Astrocyte of the spinal cord (primary cell): ENCODE data around the gene MBNL2.

Source experiments
- DNase-seq: peaks from one replicate; pipeline ENCODE4 v3.0.0; 2011; ENCODE audit warnings: low read depth, low spot score
- H3K4me3 ChIP-seq: 2 replicates; pipeline ENCODE4 v1.5.1; 2011; ENCODE audit warnings: low read depth, mild to moderate bottlenecking, low read length, moderate library complexity
- in situ Hi-C: cut with HindIII; loops from 2 replicates; pipeline ENCODE4 v1.10.0; 2017; ENCODE audit warnings: low sequenced_read_pairs
- TF ChIP-seq, protein P1 (sequence below): IDR thresholded peaks from 2 replicates; pipeline ENCODE4 v1.5.1; 2012; ENCODE audit warnings: low read depth, mild to moderate bottlenecking, low read length, inconsistent platforms

The MBNL2 gene

DNA sequence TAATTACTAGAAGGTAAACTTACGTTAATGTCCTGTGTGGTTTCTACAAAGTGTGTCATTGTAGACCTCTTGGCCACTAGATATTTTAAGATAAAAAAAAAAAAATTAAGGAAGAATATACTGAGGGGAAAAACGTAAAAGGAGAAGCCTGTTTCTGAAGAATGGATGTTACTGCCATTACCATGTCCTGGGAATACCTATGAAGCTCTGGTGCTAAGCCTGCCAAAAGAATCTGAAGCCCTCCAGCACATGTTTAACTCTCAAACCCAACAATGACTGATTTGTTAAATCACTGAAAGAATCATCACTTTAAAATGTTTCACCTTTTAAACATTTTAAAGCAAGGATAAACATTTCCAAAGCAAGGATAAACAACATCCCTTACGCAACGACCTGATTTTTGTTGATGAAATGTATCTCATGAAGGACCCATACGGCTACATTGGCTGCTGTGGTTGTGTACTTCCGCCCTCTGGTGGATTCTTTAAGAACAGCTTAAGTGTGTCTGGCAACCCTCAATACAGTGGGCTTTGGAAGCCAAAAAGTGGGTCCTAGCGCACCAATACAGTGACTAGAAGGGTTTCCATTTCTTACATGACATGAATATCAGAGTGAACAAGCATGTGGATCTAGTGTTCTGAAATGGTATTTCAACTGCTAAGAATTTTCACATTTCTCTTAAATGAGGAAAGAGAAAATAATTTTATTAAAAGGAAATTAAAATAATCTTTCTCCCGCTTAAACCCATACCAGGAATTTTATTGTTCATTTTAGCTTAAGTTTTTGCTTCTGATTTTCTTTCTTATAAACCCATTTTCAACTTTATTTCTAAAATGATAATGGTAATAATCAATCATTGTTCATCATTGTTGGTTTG is 137.3 kb downstream of the MBNL2 start:
- in situ Hi-C loops: no loop called here
- TF ChIP-seq, protein P1, sequence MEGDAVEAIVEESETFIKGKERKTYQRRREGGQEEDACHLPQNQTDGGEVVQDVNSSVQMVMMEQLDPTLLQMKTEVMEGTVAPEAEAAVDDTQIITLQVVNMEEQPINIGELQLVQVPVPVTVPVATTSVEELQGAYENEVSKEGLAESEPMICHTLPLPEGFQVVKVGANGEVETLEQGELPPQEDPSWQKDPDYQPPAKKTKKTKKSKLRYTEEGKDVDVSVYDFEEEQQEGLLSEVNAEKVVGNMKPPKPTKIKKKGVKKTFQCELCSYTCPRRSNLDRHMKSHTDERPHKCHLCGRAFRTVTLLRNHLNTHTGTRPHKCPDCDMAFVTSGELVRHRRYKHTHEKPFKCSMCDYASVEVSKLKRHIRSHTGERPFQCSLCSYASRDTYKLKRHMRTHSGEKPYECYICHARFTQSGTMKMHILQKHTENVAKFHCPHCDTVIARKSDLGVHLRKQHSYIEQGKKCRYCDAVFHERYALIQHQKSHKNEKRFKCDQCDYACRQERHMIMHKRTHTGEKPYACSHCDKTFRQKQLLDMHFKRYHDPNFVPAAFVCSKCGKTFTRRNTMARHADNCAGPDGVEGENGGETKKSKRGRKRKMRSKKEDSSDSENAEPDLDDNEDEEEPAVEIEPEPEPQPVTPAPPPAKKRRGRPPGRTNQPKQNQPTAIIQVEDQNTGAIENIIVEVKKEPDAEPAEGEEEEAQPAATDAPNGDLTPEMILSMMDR: peak; percentile 85
- DNase-seq: peak; percentile 76
- no peak overlapping the region for H3K4me3 ChIP-seq

DNA sequence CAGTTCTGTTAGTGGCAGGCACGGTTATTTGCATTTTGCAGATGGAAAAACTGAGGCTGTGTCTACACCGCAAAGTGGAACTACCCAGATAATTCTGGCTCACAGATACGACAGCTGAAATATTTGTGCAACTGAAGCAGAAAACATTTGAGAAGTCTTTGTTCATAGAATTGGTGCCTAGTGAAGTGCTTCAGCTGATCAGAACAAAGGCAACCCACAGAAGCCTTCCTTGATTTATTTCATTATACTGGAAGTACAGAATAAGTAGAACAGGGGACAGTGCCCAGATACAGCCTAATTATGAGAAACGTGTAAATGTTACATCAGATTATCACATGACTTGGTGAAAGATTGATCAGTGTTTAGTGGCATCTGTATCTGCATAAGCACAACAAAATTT is 138.5 kb downstream of the MBNL2 start:
- TF ChIP-seq, protein P1: no peak
- in situ Hi-C loops: no loop called here
- no peak for DNase-seq

DNA sequence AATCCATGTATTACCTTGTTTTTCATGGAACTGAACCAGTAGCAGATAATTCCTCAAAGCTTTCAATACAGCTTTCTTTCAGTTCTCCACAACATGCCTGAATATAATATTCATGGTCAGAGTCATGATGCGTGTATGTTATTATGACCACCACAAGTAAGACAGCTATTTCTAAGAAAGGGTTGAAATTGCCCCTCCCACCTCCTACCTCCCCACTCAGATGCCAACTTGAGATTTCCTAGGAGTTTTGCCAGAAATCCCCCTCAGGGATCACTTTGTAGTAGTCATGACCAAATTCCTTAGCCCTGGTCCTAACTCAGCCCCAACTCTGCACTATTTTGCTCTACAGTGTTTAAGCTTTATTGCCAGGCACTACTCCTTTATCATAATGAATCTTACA is 141.9 kb downstream of the MBNL2 start:
- in situ Hi-C loops: no loop called here
- TF ChIP-seq, protein P1: no peak
- H3K4me3 ChIP-seq: no peak overlapping the region
- DNase-seq: no peak

More for the DNA sequence above, 138.5 kb downstream of the MBNL2 start:
- H3K4me3 ChIP-seq: no peak overlapping the region

DNA sequence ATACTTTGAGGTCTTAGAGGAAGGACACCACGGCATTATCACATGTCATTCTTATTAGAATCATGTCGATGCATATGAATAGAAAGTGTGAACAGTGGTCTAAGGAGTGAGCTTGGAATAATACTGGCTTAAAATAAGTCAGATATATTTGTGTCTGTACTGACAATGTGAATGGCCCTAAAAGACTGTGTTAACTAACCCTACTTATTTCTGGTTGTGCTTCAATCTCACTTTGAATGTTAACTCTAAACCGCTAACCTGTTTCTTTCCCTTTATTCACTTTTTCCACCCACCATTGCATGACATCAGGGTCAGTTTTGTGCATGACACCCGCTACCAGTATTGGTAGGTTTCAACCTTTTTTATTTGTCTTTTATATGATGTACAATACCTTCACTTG is 142.7 kb downstream of the MBNL2 start:
- in situ Hi-C loops: no loop called here
- TF ChIP-seq, protein P1: no peak
- no peak overlapping the region for H3K4me3 ChIP-seq
- DNase-seq: no peak

DNA sequence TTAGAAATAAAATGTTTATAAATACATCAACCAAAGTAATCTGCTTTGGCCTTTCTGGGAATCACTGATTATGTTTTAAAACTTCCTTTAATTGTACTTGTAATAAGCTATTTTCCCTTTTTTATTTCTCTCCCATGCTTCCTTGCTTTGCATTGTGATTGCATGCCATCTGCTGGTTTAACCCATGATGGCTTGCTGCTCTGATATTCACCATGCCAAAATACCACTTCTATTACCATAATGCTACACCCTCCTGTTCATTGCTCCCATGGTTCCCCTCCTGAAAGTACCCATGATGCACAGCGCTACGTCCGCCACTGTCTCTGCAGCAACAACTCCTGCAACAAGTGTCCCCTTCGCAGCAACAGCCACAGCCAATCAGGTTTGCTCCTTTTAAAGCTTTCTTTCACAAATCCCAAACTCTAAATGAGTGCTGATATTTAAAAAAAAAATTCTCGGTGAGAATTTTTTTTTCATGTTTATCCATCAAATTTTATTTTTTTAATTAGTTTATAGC is 144.1 kb downstream of the MBNL2 start:
- in situ Hi-C loops: no loop called here
- TF ChIP-seq, protein P1: no peak
- no peak for DNase-seq
- H3K4me3 ChIP-seq: no peak overlapping the region

DNA sequence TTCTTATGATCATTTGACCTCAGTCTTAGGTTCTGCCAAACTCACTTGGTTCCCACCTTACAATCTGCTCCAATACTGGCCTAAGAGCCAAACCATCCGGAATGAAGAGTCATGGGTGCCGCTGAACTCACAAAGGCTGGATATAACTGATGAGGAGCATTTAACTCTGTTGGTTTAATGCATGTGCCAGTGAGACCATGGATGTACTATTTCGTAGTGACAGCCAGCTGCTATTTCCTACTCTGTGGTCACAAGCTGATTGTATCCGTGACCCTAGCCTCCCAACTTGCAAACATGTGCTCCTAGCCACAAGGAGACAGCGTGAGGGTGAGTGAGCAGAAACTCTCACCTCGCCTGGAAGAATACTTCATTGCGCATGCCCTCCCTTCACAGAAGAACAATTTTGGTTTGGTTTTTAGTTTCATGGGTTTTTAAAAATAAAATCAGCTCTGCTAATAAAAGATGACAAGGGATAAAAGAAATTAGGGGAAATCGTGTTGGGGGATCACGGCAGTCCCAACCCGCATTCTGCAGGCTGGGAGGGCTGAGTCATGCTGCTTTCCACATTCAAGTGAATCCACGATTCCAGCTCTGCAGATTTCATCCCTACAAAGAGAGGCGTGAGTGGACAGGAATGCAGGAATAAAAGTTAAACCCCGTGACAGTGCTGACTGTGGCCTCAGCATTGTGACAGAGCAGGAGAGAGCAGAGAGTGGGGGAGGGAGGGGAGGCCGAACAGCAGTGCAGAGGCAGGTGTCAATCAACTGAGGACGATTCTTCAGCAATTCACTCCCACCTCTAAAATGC is 145.1 kb downstream of the MBNL2 start:
- peak; percentile 71 for DNase-seq
- in situ Hi-C loops: no loop called here
- TF ChIP-seq, protein P1: no peak
- H3K4me3 ChIP-seq: no peak overlapping the region
